ENCODE data around the gene C4orf50. TPM values are rescaled to one million over a fixed set of nuclear protein-coding genes. Genes with fewer than 3 reads are reported as not detected.
A peak's percentile ranks its signal among the peaks of the same experiment; 100 is the strongest.

The C4orf50 gene
- polyA plus RNA-seq, 2 donors = under 0.01 to 0.02 TPM

DNA sequence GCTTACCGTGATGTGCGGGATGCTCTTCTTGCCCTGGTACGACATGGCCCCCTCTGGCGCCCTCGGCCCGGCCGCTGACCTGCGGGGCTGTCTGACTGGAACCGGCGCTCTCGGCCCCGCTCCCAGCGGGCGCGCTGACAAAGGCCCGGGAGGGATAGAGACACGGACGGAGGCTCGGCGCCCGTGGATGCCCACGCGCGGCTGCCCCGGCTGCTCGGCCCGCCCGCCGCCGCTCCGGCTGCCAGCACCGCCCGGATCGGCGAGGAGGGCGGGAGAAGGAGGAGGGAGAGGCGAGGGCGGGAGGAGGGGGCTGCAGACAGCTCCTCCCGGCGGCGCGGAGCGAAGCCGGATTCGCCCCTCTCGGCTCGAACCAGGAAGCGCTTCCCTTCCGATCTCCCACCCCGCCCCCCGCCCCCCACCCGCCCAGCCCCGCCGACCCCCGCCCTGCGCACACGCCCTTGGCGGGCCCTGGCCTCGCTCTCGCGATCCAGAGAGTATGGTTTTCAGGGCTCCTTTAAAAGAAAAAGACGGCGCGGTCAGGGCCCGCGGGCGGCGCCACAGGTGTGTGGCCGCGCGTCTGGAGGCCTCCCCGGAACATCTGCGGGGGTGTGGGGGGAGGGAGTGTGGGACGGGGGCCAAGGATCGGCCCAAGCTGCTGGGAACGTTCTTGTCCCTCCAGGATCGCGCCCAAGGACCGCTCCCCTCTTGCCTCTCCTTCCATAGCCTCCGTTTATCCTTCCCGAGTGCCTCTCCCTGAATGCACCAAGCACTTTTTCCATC is 129.8 kb downstream of the C4orf50 start:
- H3K4me1 ChIP-seq (ENCODE audit: control insufficient read depth in 2 of 2, insufficient read depth in 2 of 2, low read length in 1 of 2) = peaks cover 9 to 10% of the 10 kb centered on the region in 2 donors
- no peak overlapping the region for H3K27ac ChIP-seq (ENCODE audit: low read depth in 2 of 2, low read length in 1 of 2)
- peak overlapping the region in 1 of 2 donors; percentile 40 for H3K4me3 ChIP-seq (ENCODE audit: low read depth in 1 of 2, low read length in 2 of 2)
- WGBS, 2 donors = 1 to 3% methylated on average over 49 to 81 of the region's 81 CpGs
- peaks cover 2 to 3% of the 10 kb centered on the region in 2 donors for H3K9me3 ChIP-seq (ENCODE audit: control insufficient read depth in 2 of 2, insufficient read depth in 1 of 2, low read depth in 1 of 2, low read length in 1 of 2)
- H3K27me3 ChIP-seq (ENCODE audit: control insufficient read depth in 1 of 2, insufficient read depth in 2 of 2, low read length in 2 of 2) = peaks cover 7 to 32% of the 10 kb centered on the region in 2 donors
- H3K36me3 ChIP-seq (ENCODE audit: control insufficient read depth in 2 of 2, insufficient read depth in 2 of 2, low read length in 1 of 2) = no peaks in the 10 kb centered on the region

DNA sequence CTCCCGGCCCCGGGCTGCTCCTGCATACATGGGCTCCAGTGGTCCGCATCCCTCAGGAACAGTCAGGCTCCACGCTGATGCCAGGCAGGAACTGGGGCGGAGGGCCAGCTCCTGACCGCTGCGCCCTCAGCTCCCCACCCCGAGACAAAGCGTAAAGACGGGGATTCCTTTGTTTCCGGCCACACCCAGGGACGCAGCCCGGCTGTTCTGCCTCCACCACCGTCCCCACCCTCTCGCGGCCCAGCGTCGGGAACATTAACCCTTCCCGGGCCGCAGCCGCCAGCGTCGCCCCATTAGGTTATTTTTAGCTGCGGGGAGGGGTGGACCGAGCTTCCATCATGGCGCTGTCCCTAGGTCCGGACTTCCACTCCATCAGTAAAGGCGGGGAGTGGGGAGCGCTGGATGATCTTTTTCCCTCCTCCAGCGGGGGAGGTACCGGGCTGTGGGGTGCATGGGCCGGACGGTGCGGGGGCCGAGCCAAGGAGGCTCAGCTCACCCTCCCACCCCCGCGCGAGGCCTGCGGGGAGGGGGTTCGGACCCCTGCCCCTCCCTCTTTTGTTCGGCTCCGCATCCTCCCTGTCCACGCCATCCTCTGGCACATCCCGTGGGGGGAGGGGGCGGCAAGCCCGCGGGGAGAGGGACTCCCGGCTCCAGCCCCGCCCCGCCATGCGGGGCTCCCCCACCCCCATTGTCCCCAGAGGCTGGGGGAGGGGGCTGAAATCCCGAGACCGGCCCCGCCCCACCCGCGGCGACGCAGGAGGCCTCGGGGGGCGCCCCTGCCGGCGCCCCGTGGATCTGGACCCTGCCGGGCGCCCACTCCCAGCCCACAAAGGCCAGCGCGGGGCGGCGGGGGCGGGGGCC is 130.6 kb downstream of the C4orf50 start:
- WGBS, 2 donors = 3% methylated on average over 55 to 70 of the region's 70 CpGs
- peaks cover 7 to 27% of the 10 kb centered on the region in 2 donors for H3K27me3 ChIP-seq (ENCODE audit: control insufficient read depth in 1 of 2, insufficient read depth in 2 of 2, low read length in 2 of 2)
- H3K27ac ChIP-seq (ENCODE audit: low read depth in 2 of 2, low read length in 1 of 2) = no peak overlapping the region
- H3K4me3 ChIP-seq (ENCODE audit: low read depth in 1 of 2, low read length in 2 of 2) = peak overlapping the region; percentile 10 to 40
- H3K36me3 ChIP-seq (ENCODE audit: control insufficient read depth in 2 of 2, insufficient read depth in 2 of 2, low read length in 1 of 2) = no peaks in the 10 kb centered on the region
- H3K4me1 ChIP-seq (ENCODE audit: control insufficient read depth in 2 of 2, insufficient read depth in 2 of 2, low read length in 1 of 2) = peaks cover 8% of the 10 kb centered on the region in 2 donors
- H3K9me3 ChIP-seq (ENCODE audit: control insufficient read depth in 2 of 2, insufficient read depth in 1 of 2, low read depth in 1 of 2, low read length in 1 of 2) = peaks cover 0 to 3% of the 10 kb centered on the region in 2 donors

DNA sequence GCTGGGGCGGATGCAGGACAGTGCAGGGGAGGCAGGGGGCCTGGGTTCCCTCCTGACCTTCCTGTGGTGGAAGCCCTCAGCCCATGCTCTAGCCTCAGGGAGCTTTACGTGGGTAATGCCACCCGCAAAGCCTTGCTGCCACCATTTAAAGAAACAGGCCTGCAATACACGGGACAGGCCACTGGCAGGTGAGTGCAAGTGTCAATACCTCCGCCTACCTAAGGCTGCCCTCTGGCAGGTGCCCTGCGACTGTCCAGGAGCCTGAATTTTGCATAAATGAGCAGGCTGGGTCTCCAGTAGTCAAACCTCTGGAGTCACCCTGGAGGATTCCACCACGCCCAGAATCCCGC is 131.2 kb downstream of the C4orf50 start:
- H3K27ac ChIP-seq (ENCODE audit: low read depth in 2 of 2, low read length in 1 of 2) = peak overlapping the region in 1 of 2 donors; percentile 50
- peak overlapping the region in 1 of 2 donors; percentile 40 for H3K4me3 ChIP-seq (ENCODE audit: low read depth in 1 of 2, low read length in 2 of 2)
- 34 to 37% methylated on average over 8 of the region's 8 CpGs for WGBS, 2 donors
- H3K27me3 ChIP-seq (ENCODE audit: control insufficient read depth in 1 of 2, insufficient read depth in 2 of 2, low read length in 2 of 2) = peaks cover 4 to 21% of the 10 kb centered on the region in 2 donors
- peaks cover 0 to 3% of the 10 kb centered on the region in 2 donors for H3K9me3 ChIP-seq (ENCODE audit: control insufficient read depth in 2 of 2, insufficient read depth in 1 of 2, low read depth in 1 of 2, low read length in 1 of 2)
- H3K36me3 ChIP-seq (ENCODE audit: control insufficient read depth in 2 of 2, insufficient read depth in 2 of 2, low read length in 1 of 2) = no peaks in the 10 kb centered on the region
- peaks cover 4 to 6% of the 10 kb centered on the region in 2 donors for H3K4me1 ChIP-seq (ENCODE audit: control insufficient read depth in 2 of 2, insufficient read depth in 2 of 2, low read length in 1 of 2)

DNA sequence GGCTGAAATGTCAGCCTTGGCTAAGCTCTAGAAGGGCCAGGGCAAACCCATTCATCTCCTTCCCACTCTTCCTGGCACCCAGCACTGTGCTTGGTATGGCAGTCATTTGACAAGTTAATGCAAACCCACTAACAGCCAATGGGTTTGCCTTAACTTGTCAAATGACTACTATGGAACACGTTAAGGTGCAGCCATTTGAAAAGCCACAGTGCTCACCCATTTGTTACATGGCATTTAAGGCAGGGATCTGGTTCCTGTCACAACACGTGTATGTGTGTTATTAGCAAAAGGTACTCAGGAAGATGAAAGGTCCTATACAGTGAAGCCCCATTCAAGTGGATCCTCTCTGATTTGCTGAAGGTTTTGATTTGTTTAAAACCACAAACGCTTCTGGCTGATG is 132.5 kb downstream of the C4orf50 start:
- WGBS, 2 donors = 33 to 40% methylated on average over 3 of the region's 3 CpGs
- Histone ChIP-seq H3K4me1 (ENCODE audit: control insufficient read depth in 2 of 2, insufficient read depth in 2 of 2, low read length in 1 of 2) (peaks cover 4 to 6% of the 10 kb centered on the region in 2 donors), H3K27ac (ENCODE audit: low read depth in 2 of 2, low read length in 1 of 2) (peak overlapping the region in 1 of 2 donors; percentile 24)

DNA sequence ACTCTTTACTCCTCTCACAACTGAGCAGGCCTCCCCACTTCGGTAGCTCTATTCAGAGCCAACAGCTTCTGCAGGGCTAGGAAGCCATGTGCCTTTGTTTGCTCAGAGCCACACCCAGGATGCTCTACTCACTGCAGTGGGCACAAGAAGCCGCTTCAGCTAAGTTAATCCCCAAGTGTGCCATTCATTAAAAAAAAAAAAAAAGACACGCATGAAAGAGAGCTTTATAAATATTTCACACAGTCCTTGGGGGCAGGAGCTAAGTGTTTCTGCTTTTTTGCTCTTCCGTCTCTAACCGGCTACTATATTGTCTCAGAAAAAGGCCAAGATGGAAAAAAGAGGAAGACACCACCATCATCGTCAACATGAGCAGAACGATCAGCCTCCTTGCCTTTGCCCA is 133.4 kb downstream of the C4orf50 start:
- Histone ChIP-seq H3K9me3 (ENCODE audit: control insufficient read depth in 2 of 2, insufficient read depth in 1 of 2, low read depth in 1 of 2, low read length in 1 of 2) (no peaks in the 10 kb centered on the region), H3K4me3 (ENCODE audit: low read depth in 1 of 2, low read length in 2 of 2) (no peak overlapping the region), H3K4me1 (ENCODE audit: control insufficient read depth in 2 of 2, insufficient read depth in 2 of 2, low read length in 1 of 2) (peaks cover 4 to 6% of the 10 kb centered on the region in 2 donors), H3K27ac (ENCODE audit: low read depth in 2 of 2, low read length in 1 of 2) (no peak overlapping the region), H3K36me3 (ENCODE audit: control insufficient read depth in 2 of 2, insufficient read depth in 2 of 2, low read length in 1 of 2) (no peaks in the 10 kb centered on the region), H3K27me3 (ENCODE audit: control insufficient read depth in 1 of 2, insufficient read depth in 2 of 2, low read length in 2 of 2) (peaks cover 0 to 12% of the 10 kb centered on the region in 2 donors)
- WGBS, 2 donors = 56 to 67% methylated on average over 7 of the region's 7 CpGs

More for the DNA sequence above, 132.5 kb downstream of the C4orf50 start:
- Histone ChIP-seq H3K9me3 (ENCODE audit: control insufficient read depth in 2 of 2, insufficient read depth in 1 of 2, low read depth in 1 of 2, low read length in 1 of 2) (no peaks in the 10 kb centered on the region), H3K27me3 (ENCODE audit: control insufficient read depth in 1 of 2, insufficient read depth in 2 of 2, low read length in 2 of 2) (peaks cover 2 to 12% of the 10 kb centered on the region in 2 donors), H3K36me3 (ENCODE audit: control insufficient read depth in 2 of 2, insufficient read depth in 2 of 2, low read length in 1 of 2) (no peaks in the 10 kb centered on the region), H3K4me3 (ENCODE audit: low read depth in 1 of 2, low read length in 2 of 2) (no peak overlapping the region)

DNA sequence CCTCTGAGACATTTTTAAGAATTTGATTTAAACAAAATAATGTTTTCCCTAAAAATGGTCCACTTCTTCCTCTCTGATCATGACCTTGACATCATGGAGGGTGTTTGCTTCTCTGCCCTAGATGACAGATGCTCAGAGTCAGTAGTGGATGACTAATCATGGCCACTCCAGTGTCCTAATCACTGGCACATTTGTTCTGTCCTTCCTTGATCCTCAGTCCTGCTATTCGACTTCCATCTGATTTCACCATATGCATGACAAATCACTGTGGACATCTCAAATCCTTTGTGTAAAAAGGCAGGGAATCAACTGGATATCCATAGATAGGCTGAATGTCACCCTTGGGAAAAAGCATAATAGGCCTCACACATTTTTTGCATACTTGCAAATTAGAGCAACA is 134.3 kb downstream of the C4orf50 start:
- H3K4me3 ChIP-seq (ENCODE audit: low read depth in 1 of 2, low read length in 2 of 2) = no peak overlapping the region
- H3K36me3 ChIP-seq (ENCODE audit: control insufficient read depth in 2 of 2, insufficient read depth in 2 of 2, low read length in 1 of 2) = no peaks in the 10 kb centered on the region
- peaks cover 0 to 6% of the 10 kb centered on the region in 2 donors for H3K27me3 ChIP-seq (ENCODE audit: control insufficient read depth in 1 of 2, insufficient read depth in 2 of 2, low read length in 2 of 2)
- no peak overlapping the region for H3K27ac ChIP-seq (ENCODE audit: low read depth in 2 of 2, low read length in 1 of 2)
- 68 to 69% methylated on average over 1 of the region's 1 CpG for WGBS, 2 donors
- peaks cover 4 to 6% of the 10 kb centered on the region in 2 donors for H3K4me1 ChIP-seq (ENCODE audit: control insufficient read depth in 2 of 2, insufficient read depth in 2 of 2, low read length in 1 of 2)
- H3K9me3 ChIP-seq (ENCODE audit: control insufficient read depth in 2 of 2, insufficient read depth in 1 of 2, low read depth in 1 of 2, low read length in 1 of 2) = no peaks in the 10 kb centered on the region

DNA sequence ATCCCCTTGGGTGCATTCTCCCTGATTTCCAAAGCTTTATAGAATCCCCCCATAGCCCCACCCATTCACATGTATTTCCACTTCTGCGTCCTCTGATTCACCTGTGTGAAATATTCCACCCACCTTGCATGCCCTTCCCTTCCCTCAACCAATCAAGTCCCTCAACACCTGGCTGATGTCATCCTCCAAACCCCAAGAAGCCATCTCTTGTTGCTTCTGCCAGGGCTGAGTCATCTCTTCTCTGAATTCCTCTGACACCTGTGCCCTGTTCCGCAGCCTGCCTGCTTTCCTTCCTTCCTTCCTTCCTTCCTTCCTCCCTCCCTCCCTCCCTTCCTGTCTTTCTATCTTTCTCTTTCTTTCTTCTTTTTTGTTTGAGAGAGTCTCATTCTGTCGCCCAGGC is 135.3 kb downstream of the C4orf50 start:
- no peak overlapping the region for H3K27ac ChIP-seq (ENCODE audit: low read depth in 2 of 2, low read length in 1 of 2)
- H3K27me3 ChIP-seq (ENCODE audit: control insufficient read depth in 1 of 2, insufficient read depth in 2 of 2, low read length in 2 of 2) = peaks cover 0 to 3% of the 10 kb centered on the region in 2 donors
- H3K9me3 ChIP-seq (ENCODE audit: control insufficient read depth in 2 of 2, insufficient read depth in 1 of 2, low read depth in 1 of 2, low read length in 1 of 2) = no peaks in the 10 kb centered on the region
- H3K36me3 ChIP-seq (ENCODE audit: control insufficient read depth in 2 of 2, insufficient read depth in 2 of 2, low read length in 1 of 2) = no peaks in the 10 kb centered on the region
- 71 to 76% methylated on average over 3 of the region's 3 CpGs for WGBS, 2 donors
- H3K4me1 ChIP-seq (ENCODE audit: control insufficient read depth in 2 of 2, insufficient read depth in 2 of 2, low read length in 1 of 2) = peaks cover 4 to 6% of the 10 kb centered on the region in 2 donors
- no peak overlapping the region for H3K4me3 ChIP-seq (ENCODE audit: low read depth in 1 of 2, low read length in 2 of 2)

DNA sequence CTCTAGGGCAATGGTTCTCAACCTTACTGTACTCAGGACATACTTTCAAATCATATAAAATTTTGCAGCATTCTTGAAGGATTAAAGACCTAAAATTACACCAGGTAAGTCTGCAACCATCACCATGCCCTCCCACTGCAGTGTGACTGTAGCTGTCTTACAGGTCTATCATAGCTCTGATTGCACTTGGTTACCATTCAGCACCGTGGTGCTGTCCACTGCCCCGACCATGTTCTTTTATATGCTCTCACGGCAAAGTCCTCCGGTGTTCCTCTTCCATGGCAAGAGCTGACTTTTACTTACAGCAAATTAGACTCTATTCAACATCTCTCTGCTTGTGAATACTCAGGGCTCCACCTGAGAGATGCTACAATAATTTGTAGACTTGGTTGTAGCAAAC is 136.9 kb downstream of the C4orf50 start:
- H3K27me3 ChIP-seq (ENCODE audit: control insufficient read depth in 1 of 2, insufficient read depth in 2 of 2, low read length in 2 of 2) = no peaks in the 10 kb centered on the region
- no peak overlapping the region for H3K27ac ChIP-seq (ENCODE audit: low read depth in 2 of 2, low read length in 1 of 2)
- no peaks in the 10 kb centered on the region for H3K36me3 ChIP-seq (ENCODE audit: control insufficient read depth in 2 of 2, insufficient read depth in 2 of 2, low read length in 1 of 2)
- no peaks in the 10 kb centered on the region for H3K9me3 ChIP-seq (ENCODE audit: control insufficient read depth in 2 of 2, insufficient read depth in 1 of 2, low read depth in 1 of 2, low read length in 1 of 2)
- H3K4me1 ChIP-seq (ENCODE audit: control insufficient read depth in 2 of 2, insufficient read depth in 2 of 2, low read length in 1 of 2) = no peaks in the 10 kb centered on the region
- 33 to 40% methylated on average over 4 of the region's 4 CpGs for WGBS, 2 donors
- H3K4me3 ChIP-seq (ENCODE audit: low read depth in 1 of 2, low read length in 2 of 2) = no peak overlapping the region

DNA sequence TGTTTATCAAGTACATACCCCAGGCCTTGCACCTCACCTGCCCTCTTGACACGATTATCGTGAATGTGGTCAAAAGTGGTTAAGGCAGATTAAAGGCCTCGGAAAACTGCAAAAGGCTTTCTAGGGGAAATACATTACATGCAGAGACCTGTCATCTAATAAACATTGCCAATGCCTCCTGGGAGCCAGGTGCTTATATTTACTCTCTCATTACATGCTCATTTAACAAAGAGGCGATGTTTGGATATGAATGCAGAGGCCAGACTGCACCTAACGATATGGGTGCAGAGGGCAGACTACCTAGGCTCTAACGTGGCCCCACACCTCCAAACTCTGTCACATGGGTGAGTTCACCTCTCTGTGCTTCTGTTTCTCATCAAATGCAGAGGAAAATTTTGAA is 139.9 kb downstream of the C4orf50 start:
- no peak overlapping the region for H3K4me3 ChIP-seq (ENCODE audit: low read depth in 1 of 2, low read length in 2 of 2)
- 53 to 55% methylated on average over 6 of the region's 6 CpGs for WGBS, 2 donors
- no peak overlapping the region for H3K27ac ChIP-seq (ENCODE audit: low read depth in 2 of 2, low read length in 1 of 2)
- H3K27me3 ChIP-seq (ENCODE audit: control insufficient read depth in 1 of 2, insufficient read depth in 2 of 2, low read length in 2 of 2) = no peaks in the 10 kb centered on the region
- no peaks in the 10 kb centered on the region for H3K9me3 ChIP-seq (ENCODE audit: control insufficient read depth in 2 of 2, insufficient read depth in 1 of 2, low read depth in 1 of 2, low read length in 1 of 2)
- no peaks in the 10 kb centered on the region for H3K4me1 ChIP-seq (ENCODE audit: control insufficient read depth in 2 of 2, insufficient read depth in 2 of 2, low read length in 1 of 2)
- H3K36me3 ChIP-seq (ENCODE audit: control insufficient read depth in 2 of 2, insufficient read depth in 2 of 2, low read length in 1 of 2) = no peaks in the 10 kb centered on the region

All from esophagus (tissue), 2 donors.